Activated T-cell treated with anti-CD3 and anti-CD28 coated beads, Interleukin-2, amount 50 U/mL, for 48 hours (primary cell): Measurements from ENCODE around the gene MOB1B.
"Not testable (repeated sequence)": the region's sequence is repeated elsewhere in the genome, so short reads cannot be mapped to it uniquely, and the experiment has no call there.

ENCODE experiments used
- DNase-seq, 2 experiments: peaks; one replicate each; pipeline ENCODE4 v3.0.0-alpha.2; 2020

Gene MOB1B

DNA sequence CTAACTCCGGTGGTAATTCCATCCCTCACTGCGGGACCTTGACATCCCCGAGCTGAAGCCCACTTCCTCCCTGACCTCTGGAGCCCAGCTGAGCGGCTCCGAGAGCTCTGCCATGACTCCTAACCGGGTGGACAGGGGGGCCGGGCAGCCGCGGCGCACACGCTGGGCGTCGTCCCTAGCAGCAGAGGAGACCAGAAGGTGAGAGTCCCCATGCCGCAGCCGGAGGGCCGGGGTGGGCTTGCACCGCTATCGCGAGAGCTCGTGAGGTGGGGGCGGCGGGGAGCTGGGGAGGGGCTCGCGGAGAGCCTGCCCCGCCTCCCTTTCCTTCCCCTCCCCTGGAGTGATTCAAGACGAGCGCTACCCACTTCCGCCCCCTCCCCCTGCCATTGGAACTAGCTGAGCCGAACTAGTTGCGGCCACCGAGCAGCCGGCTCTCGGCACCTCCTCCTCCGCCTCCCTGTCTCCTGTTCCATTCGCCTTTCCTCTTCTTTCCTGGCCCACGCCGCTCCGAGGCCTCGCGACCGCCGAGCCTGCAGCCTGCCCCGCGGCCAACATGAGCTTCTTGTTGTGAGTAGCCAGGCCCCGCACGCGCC is at the start of gene MOB1B:
MOB1B (plus strand) TSS at position 386 of the 593 bp plus-strand sequence; CDS start at position 554, 168 bp downstream.
- DNase-seq: peak; percentile 89

DNA sequence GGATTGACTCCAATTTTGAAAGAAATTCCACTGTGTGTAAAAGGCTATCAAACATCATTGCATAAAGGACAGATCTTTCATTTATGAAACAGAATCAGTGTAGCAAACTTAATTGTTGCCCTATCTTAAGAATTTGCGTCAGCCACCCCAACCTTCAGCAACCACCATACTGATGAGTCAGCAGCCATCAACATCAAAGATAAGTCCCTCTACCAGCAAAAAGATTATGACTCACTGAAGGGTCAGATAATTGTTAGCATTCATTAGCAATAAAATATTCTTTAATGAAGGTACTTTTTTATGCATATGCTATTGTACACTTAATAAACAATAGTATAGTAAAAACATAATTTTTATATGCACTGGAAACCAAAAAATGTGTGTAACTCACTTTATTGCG is 46.7 kb upstream of the MOB1B start:
- no peak for DNase-seq

DNA sequence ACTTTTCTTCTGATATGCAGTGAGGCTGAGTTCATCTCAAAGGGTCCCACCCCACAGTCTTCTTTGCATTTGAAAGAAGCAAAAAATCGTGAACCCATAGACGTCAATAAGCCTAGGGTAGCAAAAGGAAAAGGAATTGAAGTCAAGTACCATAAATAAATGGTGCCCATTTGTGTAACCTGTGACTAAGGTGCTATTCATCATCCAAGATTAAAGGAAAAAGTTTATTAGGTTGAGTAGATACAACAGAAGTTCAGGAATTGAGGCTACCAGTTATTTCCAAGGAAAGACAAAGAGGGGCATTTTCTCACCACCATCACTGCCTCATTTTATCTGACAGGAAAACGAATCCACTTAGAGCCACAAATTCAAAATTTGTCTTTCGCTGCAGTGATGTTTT is 43.7 kb upstream of the MOB1B start:
- DNase-seq: no peak

DNA sequence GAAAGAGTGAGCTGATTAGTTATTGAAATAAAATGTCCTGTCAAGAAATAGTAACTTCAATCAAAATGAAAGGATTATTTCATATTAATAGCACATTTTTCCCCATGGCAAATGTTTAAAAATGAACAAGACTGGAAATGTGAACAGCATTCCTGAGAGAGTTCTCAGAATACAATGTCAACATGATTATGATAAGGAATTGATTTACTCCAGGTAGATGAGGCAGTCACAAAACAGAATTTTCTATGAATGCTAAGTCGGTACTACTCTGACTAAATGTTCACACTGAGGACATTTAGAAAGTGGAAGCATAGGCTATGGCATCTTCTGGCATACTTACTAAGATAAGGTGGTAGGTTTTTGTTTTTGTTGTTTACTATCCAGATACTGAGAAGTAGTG is 43.1 kb upstream of the MOB1B start:
- DNase-seq: no peak

DNA sequence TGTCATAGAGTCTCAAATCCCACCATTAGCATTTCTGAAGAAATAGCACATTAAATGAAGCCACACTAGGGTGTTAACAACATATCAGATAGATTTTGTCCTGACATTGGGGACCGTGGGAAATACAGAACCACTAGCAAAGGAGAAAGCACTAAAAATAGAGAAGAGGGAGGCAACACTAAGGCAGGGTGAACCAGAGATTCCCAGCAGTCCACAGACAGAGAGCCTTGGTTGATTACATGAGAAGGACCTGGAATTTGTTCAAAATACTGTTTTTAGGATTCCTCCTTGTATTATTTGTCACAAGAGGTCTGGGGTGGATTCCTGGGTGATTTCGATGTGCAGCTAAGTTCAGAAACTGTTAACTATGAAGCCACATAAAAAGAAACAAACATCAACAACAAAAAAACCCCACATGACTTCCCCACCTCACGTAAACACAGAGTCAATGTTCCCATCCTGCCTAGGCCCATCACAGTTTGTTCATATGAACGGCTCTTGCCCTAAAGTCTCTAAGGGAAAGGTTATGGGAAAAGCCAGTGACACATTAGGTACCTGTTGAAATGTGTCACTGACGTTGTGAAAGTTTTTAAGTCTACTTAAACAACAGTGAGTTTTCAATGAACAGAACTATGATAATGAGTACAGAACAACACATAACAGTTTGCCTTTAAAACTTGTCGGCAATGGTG is 38.9 kb upstream of the MOB1B start:
- DNase-seq: no peak

DNA sequence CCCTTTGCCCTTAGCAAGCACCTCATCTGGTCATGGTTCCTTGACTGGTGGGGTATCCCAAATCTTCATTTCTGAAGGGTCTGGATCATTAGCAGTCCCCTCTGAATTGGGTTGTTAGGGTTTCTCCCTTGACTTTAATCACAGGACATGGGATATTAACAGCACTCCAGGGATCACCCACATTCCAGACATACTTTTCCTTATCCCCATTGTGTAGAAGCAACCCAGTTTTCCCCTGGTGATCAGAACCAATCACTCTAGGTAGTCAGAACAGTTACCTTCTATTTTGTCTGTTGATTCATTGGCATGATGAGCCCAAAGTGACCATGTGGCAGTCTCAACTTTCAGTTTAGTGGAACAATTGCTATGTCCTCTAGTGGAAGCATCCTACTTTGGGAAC is 33.4 kb upstream of the MOB1B start:
- no peak for DNase-seq

DNA sequence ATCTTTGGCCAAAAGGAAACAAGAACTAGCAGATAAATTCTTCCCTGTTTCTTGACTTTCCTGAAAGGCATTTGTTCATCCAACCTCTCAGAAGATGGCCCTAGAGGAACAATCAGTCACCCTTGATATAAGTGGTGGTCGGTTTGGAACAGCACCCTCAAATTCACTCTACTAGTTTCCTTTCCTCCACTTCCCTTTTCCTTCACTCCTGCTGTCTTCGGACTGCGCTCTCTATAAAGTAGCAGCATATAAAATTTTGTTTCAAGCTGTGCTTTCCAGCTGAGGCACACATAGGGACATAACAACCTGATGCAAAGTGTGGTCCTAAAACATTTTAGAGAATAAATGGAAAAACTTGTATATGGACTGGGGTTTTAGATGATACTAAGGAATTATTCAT is 29.0 kb upstream of the MOB1B start:
- no peak for DNase-seq

DNA sequence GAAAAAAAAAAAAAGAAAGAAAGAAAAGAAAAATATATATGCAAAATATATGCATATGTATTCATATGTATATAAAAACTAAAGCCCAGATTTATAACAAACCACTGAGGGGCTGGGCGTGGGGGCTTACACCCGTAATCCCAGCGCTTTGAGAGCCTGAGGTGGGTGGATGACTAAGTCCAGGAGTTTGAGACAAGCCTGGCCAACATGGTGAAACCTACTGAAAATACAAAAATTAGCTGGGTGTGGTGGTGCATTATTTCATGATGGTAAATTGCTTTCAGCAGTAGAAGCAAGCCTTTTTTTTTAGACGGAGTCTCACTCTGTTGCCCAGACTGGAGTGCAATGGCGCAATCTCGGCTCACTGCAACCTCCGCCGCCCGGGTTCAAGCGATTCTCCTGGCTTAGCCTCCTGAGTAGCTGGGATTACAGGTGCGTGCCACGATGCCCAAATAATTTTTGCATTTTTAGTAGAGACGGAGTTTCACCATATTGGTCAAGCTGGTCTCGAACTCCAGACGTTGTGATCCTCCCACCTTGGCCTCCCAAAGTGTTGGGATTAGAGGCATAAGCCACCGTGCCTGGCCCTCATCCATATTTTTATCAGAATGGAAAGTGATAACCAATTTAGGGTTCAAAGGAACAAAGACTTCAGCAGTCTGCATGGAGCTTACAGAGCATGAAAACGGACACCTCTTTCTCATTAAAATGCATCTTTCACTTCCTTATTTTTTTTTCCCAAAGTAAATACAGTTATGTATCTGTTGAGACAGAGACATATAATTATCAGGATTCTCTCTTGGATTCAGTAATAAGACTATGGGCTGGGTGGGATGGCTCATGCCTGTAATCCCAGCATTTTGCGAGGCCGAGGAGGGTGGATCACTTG is 27.7 kb upstream of the MOB1B start:
- no peak for DNase-seq

DNA sequence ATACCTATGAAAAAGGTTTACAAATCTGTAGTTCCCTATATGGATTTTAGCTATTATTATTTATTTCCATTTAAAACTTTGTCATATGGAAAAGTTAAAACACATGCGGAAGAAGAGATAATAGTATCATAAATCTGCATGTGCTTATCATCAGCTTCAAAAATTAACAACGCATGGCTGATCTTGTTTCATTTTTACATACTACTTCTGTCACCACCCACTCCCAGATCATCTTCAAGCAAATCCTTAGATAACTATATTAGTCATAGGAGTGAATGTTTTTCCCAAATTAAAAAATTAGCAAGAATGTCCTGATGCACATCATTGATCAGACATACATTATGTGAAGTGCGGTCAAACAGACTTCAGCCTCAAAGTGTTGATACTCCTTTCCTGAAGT is 24.6 kb upstream of the MOB1B start:
- DNase-seq: no peak

DNA sequence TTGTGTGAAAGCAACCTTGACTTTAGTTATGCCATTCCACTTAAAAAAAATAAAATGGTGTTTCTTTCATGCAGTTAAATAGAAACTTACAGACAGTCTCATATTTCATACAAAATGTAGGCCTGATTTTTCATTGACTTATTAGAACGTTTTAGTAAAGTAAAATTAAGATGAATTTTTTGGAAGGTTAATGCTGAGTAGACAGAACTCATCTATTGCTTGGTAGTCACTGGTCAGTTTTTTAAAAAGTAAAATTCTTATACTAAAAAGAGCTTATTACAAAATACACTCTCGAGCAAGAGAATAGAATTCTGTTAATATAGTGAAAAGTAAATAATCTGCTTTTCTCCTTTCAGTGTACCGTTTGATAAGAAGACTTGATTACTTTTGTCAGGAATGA is 21.4 kb upstream of the MOB1B start:
- no peak for DNase-seq

DNA sequence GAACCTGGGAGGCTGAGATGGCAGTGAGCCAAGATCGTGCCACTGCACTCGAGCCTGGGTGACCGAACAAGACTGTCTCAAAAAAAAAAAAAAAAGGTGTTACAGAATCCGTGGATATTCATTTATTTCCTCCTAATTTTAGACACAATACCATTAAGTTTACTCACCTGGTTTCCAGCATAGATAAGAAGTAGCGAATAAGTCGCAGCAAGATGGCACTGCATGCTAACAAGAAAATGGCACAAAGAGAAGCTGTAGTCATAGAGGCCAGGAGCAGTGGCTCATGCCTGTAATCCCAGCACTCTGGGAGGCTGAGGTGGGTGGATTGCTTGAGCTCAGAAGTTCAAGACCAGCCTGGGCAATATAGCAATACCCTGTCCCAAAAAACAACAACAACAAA is 17.0 kb upstream of the MOB1B start:
- DNase-seq: no peak

DNA sequence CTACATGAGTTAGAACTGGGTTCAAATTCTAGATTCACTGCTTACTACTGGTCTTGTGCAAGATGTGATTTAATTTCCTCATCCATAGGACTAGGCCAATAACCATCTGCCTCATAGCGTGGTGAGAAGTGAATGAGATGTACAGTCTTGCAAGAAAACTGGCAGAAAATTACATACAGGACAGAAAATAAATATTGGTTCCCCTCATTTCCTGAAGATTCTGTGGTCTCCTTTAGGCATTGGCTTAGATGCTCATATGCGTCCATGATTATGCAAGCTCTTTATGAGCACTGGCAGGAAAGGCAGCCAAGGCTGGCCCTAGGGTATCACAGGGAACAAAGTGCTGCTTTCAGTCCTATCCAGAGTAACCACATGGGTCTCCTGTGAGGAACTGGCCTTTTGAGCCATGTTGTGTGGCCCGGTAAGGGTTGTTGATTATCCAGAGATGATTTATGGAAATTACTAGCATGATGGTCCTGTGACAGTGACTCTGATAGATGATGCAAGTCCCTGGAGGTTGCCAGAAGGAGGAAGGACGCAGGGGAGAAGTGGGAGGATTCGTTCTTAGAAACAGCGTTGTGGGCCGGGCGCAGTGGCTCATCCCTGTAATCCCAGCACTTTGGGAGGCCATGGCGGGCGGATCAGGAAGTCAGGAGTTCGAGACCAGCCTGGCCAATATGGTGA is 9.9 kb upstream of the MOB1B start:
- no peak for DNase-seq

DNA sequence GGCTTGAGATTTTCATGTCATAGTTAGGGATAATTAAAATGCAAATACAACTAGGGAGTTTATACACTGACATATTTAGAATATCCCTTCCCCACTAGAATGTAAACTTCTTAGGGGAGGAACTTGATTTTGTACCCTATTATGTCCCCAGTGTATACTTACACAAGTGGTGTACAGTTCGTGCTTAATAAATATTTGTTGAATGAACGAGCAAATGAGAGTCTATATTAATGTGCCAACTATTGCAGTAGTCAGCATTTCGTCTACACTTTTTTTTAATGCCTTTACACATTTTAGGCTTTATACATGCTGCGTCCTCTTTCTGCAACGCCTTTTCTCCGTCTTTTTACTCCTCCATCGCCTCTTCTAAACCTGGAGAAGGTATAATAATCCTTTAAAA is 8.4 kb upstream of the MOB1B start:
- no peak for DNase-seq

DNA sequence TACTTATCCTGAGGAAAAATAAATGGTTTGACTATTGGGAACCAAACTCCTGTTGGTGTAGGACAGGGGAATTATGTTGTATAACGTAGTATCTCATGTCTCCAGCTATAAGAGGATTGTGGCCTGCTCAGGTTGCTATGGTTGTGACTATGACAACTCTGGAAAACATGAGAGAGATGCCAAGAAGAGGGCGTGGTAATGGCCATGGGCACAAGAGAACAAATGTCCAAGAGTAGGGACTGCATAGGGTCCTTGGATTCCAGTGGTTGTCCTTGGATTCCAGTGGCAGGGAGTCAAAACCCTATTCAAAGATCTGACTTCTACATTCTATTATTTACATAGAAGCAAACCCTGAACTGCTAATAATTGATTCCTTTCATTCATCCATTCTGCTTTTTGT is 6.8 kb upstream of the MOB1B start:
- no peak for DNase-seq

DNA sequence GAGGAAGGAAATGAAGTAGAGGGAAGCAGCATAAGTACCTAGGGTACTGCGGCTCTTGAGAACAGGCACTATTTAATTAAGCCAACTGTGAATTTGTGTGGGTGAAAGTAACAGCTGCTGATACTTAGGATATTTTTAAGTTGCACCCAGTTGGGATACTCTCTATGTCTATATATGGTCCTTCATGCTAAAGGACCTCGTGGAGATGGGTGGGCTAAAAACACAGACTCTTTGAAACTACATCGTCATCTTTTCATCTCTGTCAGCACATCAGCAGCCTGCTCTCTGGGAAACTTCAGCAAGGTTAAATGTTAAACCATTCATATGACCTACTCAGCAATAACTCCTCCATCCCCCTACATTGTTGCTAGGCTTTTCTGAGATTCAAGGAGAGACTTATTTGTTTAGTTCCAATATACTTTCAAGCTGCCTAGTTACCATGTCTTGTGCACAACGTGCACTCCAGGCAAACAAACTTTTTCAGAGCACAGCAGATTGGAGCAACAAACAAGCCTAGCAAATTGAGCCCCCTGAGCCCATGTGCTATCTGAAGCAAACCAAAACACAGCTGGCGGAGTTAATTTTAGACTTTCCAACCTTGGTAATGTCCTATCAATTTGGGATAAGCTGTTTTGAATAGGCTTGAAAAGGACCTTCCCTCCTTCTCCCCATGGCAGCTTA is 6.2 kb upstream of the MOB1B start:
- no peak for DNase-seq

DNA sequence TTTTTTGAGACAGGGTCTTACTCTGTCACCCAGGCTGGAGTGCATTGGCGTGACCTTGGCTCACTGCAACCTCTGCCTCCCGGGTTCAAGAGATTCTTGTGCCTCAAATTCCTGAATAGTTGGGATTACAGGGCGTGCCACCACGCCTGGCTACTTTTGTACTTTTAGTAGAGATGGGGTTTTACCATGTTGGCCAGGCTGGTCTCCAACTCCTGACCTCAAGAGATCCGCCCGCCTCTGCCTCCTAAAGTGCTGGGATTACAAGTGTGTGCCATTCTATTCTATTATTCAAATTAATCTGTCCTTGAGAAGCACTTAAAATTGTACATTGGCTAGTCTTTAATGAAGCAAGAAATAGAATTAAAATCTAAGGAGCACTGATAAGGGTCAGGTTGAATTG is 3.6 kb upstream of the MOB1B start:
- not testable (repeated sequence) for DNase-seq

DNA sequence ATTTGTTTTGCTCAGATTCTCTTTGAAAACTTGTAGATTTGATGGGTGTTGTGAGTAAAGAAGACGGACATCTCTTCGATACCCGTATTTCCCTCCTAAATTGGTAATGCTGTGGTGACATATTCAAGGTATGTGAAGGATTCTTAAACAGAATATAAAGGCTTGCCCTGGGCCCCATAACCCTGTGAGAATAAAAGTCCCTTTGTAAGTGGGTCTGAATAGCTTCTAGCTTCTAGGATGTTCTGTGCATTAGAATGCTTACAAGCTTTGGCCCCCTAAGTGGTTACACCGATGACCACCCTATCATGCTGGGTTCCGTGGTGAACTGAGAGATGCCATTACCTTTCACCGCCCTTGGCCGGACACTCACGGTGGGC is 574 bp upstream of the MOB1B start:
- no peak for DNase-seq

DNA sequence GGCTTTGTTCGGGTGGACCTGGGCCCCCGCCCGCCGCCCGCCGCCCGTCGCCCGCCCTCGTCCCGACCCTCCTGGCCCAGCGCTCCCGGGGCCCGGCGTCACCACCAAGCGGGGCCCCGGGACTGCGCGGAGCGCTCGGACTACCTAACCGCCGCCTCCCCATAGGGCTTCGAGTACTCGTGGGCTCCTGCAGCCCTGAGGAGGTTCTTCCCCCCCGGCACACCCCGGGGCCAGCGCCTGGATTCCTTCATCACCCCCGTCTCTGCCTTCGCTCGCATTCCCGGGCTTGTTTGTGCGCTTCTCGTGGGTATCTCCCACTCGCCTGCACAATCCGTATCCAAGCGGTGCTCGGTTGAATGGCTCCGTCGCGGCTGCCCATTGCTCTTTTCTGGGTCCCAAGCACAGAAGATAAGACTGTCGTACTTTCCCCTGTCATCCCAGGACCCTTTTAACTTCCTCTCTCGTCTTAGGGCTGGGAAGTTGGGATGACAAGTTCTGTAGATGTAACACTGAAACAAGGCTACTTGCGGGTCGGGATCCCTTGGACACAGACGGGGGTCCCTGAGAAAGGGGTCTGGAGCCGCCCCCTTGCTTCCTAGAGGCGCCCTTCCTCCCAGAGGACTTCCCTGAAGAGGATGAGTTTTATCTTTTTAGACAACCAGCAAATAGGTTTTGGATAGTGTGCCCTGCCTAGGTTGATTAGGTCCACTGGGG is 565 bp downstream of the MOB1B start:
- DNase-seq: peak; percentile 56 to 57

DNA sequence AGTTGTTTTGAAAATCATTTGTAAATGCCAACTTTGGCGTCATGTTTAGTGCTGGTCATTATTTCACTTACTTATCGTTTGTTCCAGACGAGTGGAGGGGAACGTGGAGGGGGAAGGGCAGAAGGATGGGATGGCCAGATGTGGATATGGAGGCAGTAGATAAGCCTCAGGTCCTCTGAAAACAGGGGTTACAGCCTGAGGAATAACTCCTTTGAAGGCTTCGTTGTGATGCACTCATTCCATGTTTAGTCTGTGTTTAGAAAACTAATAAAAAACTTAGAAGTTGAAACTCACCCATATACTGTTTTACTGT is 1.1 kb downstream of the MOB1B start:
- DNase-seq: no peak

DNA sequence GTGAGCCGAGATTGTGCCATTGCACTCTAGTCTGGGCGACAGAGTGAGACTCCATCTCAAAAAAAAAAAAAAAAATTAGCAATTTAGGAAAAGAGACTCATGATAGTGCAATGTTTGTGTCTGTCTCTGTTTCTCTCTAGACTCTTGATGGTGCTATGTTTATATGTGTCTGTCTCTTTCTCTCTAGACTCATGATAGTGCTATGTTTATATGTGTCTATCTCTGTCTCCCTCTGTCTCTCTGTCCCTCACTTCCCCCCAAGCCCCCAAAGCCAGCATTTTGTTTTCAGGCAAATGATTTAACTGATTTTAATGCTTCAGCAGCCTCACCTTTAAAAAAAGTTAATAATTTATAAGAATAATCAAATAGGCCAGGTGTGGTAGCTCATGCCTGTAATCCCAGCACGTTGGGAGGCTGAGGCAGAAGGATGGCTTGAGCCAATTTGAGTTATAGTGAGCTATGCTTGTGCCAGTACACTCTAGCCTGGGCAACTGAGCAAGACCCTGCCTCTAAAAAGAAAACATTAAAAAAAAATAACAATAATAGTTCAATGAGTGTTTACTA is 6.9 kb downstream of the MOB1B start:
- DNase-seq: no peak

DNA sequence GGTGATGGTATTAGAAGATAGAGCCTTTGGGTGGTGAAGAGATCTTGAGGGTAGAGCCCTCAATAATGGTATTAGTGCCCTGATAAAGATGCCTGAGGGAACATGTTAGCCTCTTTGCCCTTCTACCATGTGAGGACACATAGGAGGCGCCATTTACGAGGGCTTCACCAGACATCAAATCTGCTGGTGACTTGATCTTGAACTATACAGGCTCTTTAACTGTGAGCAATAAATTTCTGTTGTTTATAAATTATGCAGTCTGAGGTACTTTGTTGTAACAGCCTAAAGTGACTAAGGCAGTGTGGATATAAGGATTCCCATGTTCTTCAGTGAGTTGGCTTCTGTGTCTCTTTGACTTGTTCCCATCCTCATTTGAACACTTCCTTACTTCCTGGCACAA is 11.8 kb downstream of the MOB1B start:
- DNase-seq: no peak

DNA sequence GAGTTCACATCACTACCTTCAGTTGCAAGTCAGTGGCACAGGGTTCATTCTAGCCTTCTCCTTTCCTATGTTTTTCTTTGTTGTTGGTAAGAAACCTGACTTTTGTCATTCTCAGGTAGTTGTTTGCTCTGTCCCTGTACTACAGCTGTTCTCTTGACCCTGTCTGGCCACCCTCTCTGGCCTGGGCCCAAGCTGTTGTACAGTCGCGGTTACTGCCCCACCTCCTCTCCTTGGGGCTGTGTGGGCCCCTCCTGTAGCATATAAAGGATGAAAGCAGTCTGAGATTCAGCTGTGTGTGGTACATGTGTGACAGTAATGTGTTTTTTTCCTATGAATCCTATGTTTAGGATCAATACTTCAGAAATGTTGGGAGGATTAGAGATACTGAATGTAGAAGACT is 12.5 kb downstream of the MOB1B start:
- DNase-seq: no peak
